ENCODE results near the gene CD2AP. TPM values are rescaled to one million over a fixed set of nuclear protein-coding genes. Genes with fewer than 3 reads are reported as not detected.

CD2AP gene
- polyA plus RNA-seq, 1 experiment: 2.2 TPM

DNA sequence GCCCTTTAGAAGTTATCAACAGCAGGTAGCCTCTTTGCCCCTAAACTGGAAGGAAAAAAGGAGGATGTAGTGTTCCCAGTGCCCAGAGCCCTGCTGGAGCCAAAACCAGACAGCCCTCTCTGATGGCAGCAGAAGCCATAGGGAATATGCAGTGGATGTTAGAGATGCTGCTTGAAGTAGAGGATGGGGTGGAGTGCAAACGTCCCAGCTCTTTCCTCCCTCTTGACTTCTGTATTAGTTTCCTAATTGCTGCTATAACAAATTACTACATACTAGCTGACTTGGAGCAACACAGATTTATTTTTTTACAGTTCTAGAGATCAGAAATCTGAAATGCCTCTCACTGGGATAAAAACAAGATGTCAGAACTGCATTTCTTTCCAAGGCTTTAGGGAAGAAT is 12.5 kb upstream of the CD2AP start:
- TF ChIP-seq CTCF (IDR thresholded peaks at IDR 0.05; ENCODE audit: insufficient read depth, low read depth, low read length): no peak
- ChIA-PET CTCF (no interaction called here), POLR2A (no interaction called here)
- no peak for DNase-seq (ENCODE audit: low read depth)
- no peaks in the 10 kb centered on the region for H3K27me3 ChIP-seq (ENCODE audit: control insufficient read depth, insufficient read depth, low read length)
- H3K36me3 ChIP-seq (ENCODE audit: control insufficient read depth, insufficient read depth, low read length): no peaks in the 10 kb centered on the region
- no peak overlapping the region for H3K4me3 ChIP-seq (ENCODE audit: low read depth, low read length)

DNA sequence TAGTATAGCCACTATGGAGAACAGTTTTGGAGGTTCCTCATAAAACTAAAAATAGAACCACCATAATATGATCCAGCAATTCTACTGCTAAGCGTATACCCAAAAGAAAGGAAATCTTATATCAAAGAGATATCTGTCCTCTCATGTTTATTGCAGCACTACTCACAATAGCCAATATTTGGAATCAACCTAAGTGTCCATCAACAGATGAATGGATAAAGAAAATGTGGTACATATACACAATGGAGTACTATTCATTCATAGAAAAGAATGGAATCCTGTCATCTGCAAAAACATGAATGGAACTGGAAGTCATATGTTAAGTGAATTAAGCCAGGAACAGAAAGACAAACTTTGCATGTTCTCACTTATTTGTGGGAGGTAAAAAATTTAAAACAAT is 5.7 kb upstream of the CD2AP start:
- no peaks in the 10 kb centered on the region for H3K27me3 ChIP-seq (ENCODE audit: control insufficient read depth, insufficient read depth, low read length)
- DNase-seq (ENCODE audit: low read depth): no peak
- CTCF ChIA-PET: no interaction called here
- no peaks in the 10 kb centered on the region for H3K36me3 ChIP-seq (ENCODE audit: control insufficient read depth, insufficient read depth, low read length)
- H3K4me3 ChIP-seq (ENCODE audit: low read depth, low read length): no peak overlapping the region
- POLR2A ChIA-PET: no interaction called here
- no peak for TF ChIP-seq CTCF (IDR thresholded peaks at IDR 0.05; ENCODE audit: insufficient read depth, low read depth, low read length)

GRCh38 chr6:47473791-47474346 is 3.7 kb upstream of the CD2AP start:
- POLR2A ChIA-PET: no interaction called here

GRCh38 chr6:47475319-47475816 is 2.2 kb upstream of the CD2AP start:
- CTCF ChIA-PET: no interaction called here
- POLR2A ChIA-PET: no interaction called here
- Histone ChIP-seq H3K4me3 (ENCODE audit: low read depth, low read length) (no peak overlapping the region), H3K27me3 (ENCODE audit: control insufficient read depth, insufficient read depth, low read length) (no peaks in the 10 kb centered on the region), H3K36me3 (ENCODE audit: control insufficient read depth, insufficient read depth, low read length) (no peaks in the 10 kb centered on the region)
- no peak for TF ChIP-seq CTCF (IDR thresholded peaks at IDR 0.05; ENCODE audit: insufficient read depth, low read depth, low read length)
- no peak for DNase-seq (ENCODE audit: low read depth)

More at GRCh38 chr6:47473791-47474346, 3.7 kb upstream of the CD2AP start:
- Histone ChIP-seq H3K36me3 (ENCODE audit: control insufficient read depth, insufficient read depth, low read length) (no peaks in the 10 kb centered on the region), H3K4me3 (ENCODE audit: low read depth, low read length) (no peak overlapping the region), H3K27me3 (ENCODE audit: control insufficient read depth, insufficient read depth, low read length) (no peaks in the 10 kb centered on the region)
- CTCF ChIA-PET: no interaction called here
- no peak for TF ChIP-seq CTCF (IDR thresholded peaks at IDR 0.05; ENCODE audit: insufficient read depth, low read depth, low read length)
- no peak for DNase-seq (ENCODE audit: low read depth)

- POLR2A ChIA-PET: interaction anchor here (0.6 kb wide), 1 partner anchor 616 kb away, joined by 3 read pairs; no protein-coding TSS in a partner anchor
- peak overlapping the region; percentile 93 for H3K4me3 ChIP-seq (ENCODE audit: low read depth, low read length)
Observed at GRCh38 chr6:47476781-47477496, 650 bp upstream of the CD2AP start.

More at GRCh38 chr6:47476781-47477496, 650 bp upstream of the CD2AP start:
- DNase-seq (ENCODE audit: low read depth): no peak
- H3K27me3 ChIP-seq (ENCODE audit: control insufficient read depth, insufficient read depth, low read length): no peaks in the 10 kb centered on the region
- no peak for TF ChIP-seq CTCF (IDR thresholded peaks at IDR 0.05; ENCODE audit: insufficient read depth, low read depth, low read length)
- H3K36me3 ChIP-seq (ENCODE audit: control insufficient read depth, insufficient read depth, low read length): no peaks in the 10 kb centered on the region
- CTCF ChIA-PET: interaction anchor here (0.6 to 1.4 kb wide), 3 partner anchors 9 to 64 kb away, joined by 3 to 5 read pairs (median 3); no protein-coding TSS in a partner anchor

Measured in BJ (cell line).